SK-N-SH (cell line): ENCODE results near the gene CCDC167. TPM values are rescaled to one million over a fixed set of nuclear protein-coding genes. Genes with fewer than 3 reads are reported as not detected.

Experiments used
- CTCF ChIA-PET: fragments of 300-600, 350-600 bp; formaldehyde crosslinking; extraction: SDS; loops from one replicate; lab custom pipeline; 2021; lab: Yijun Ruan, JAX
- POLR2A ChIA-PET: fragments of 350-600 bp; sonication (Branson Sonifier 250); formaldehyde crosslinking; extraction: SDS; loops from one replicate; lab custom pipeline; 2020; ENCODE audit warnings: antibody characterized with exemption, inconsistent platforms; lab: Yijun Ruan, JAX
- DNase-seq: peaks from one replicate; pipeline ENCODE4 v3.0.0; 2012
- H2AFZ ChIP-seq: fragments of 200-600 bp; sonication (generic); 2 replicates; pipeline ENCODE4 v1.8.1; 2016; ENCODE audit warnings: antibody characterized with exemption, mild to moderate bottlenecking, low read depth
- H3F3A ChIP-seq: fragments of 200-600 bp; sonication (generic); replicated peaks from 2 replicates; pipeline ENCODE3; 2016; ENCODE audit warnings: antibody characterized with exemption, mild to moderate bottlenecking; ENCODE audit not compliant: insufficient read depth
- H3K27ac ChIP-seq, 2 experiments: fragments of 200-500 bp in 1 of 2; fragments of 200-600 bp in 1 of 2; sonication (Bioruptor generic) in 1 of 2; sonication (generic), shearing (Covaris generic) in 1 of 2; 2 replicates each; pipeline versions ENCODE4 v1.5.1 to v1.6.1; 2014 to 2016; ENCODE audit warnings: low read depth in 2 of 2, inconsistent platforms in 1 of 2, low read length in 1 of 2, mild to moderate bottlenecking in 1 of 2, mixed read lengths in 1 of 2
- H3K27me3 ChIP-seq: fragments of 200-600 bp; sonication (generic), shearing (Covaris generic); 2 replicates; pipeline ENCODE4 v1.6.1; 2016; ENCODE audit warnings: mixed run types; ENCODE audit not compliant: insufficient read depth
- H3K36me3 ChIP-seq, 2 experiments: fragments of 200-500 bp in 1 of 2; fragments of 200-600 bp in 1 of 2; sonication (Bioruptor generic) in 1 of 2; sonication (generic) in 1 of 2; replicated peaks in 1 of 2; 2 replicates each; pipeline versions ENCODE3 to v1.5.1; 2014 to 2016; ENCODE audit warnings: low read length in 1 of 2, mild to moderate bottlenecking in 1 of 2; ENCODE audit not compliant: insufficient read depth in 2 of 2, control insufficient read depth in 1 of 2
- H3K4me1 ChIP-seq, 2 experiments: fragments of 200-500 bp in 1 of 2; fragments of 200-600 bp in 1 of 2; sonication (Bioruptor generic) in 1 of 2; sonication (generic), shearing (Covaris generic) in 1 of 2; 2 replicates each; pipeline versions ENCODE4 v1.5.1 to v1.6.1; 2014 to 2016; ENCODE audit warnings: low read depth in 1 of 2, low read length in 1 of 2, mixed run types in 1 of 2; ENCODE audit not compliant: insufficient read depth in 2 of 2, control insufficient read depth in 1 of 2
- H3K4me2 ChIP-seq: fragments of 200-600 bp; sonication (generic), shearing (Covaris generic); 2 replicates; pipeline ENCODE4 v1.6.1; 2017; ENCODE audit warnings: mixed run types
- H3K4me3 ChIP-seq, 2 experiments: fragments of 200-500 bp in 1 of 2; fragments of 200-600 bp in 1 of 2; sonication (Bioruptor generic) in 1 of 2; sonication (generic), shearing (Covaris generic) in 1 of 2; 2 replicates each; pipeline versions ENCODE4 v1.5.1 to v1.8.1; 2014 to 2016; ENCODE audit warnings: low read depth in 2 of 2, inconsistent platforms in 1 of 2, low read length in 1 of 2, mild to moderate bottlenecking in 1 of 2, mixed read lengths in 1 of 2, moderate library complexity in 1 of 2
- H3K79me2 ChIP-seq: fragments of 200-600 bp; sonication (generic); 2 replicates; pipeline ENCODE4 v1.8.1; 2017; ENCODE audit warnings: mild to moderate bottlenecking; ENCODE audit not compliant: insufficient read depth
- H3K9ac ChIP-seq: fragments of 200-600 bp; sonication (generic); 2 replicates; pipeline ENCODE4 v1.6.1; 2017; ENCODE audit warnings: mixed run types
- H3K9me2 ChIP-seq: fragments of 200-600 bp; sonication (generic); 2 replicates; pipeline ENCODE4 v1.6.1; 2017; ENCODE audit warnings: mixed run types
- H3K9me3 ChIP-seq: fragments of 200-600 bp; sonication (generic); 2 replicates; pipeline ENCODE4 v1.6.1; 2017; ENCODE audit warnings: mixed run types, mild to moderate bottlenecking, moderate library complexity
- H4K20me1 ChIP-seq: fragments of 200-600 bp; sonication (generic); 2 replicates; pipeline ENCODE4 v1.6.1; 2017; ENCODE audit warnings: mild to moderate bottlenecking, mixed run types; ENCODE audit not compliant: insufficient read depth
- CHD2 ChIP-seq: fragments of 150-350 bp; IDR thresholded peaks from 2 replicates; pipeline ENCODE4 v1.6.1; 2018; ENCODE audit warnings: low read length; ENCODE audit not compliant: partially characterized antibody
- FOSL2 ChIP-seq: IDR thresholded peaks from 2 replicates; pipeline ENCODE4 v1.4.0; 2012; ENCODE audit warnings: low read depth, mild to moderate bottlenecking, moderate library complexity, borderline replicate concordance
- FOXJ3 ChIP-seq: sonication (generic); formaldehyde crosslinking; IDR thresholded peaks from 2 replicates; pipeline ENCODE4 v1.5.1; 2020; ENCODE audit warnings: mild to moderate bottlenecking, missing genetic modification reagents
- MAX ChIP-seq: IDR thresholded peaks from 2 replicates; pipeline ENCODE4 v1.4.0; 2012; ENCODE audit warnings: low read depth
- MEF2A ChIP-seq: IDR thresholded peaks from 2 replicates; pipeline ENCODE4 v1.4.0; 2012; ENCODE audit warnings: low read depth, borderline replicate concordance
- MXI1 ChIP-seq: IDR thresholded peaks from 2 replicates; pipeline ENCODE4 v1.6.1; 2012; ENCODE audit warnings: mild to moderate bottlenecking, low read depth, low read length, improper control_type of control experiment
- NRF1 ChIP-seq: IDR thresholded peaks from 2 replicates; pipeline ENCODE4 v1.6.1; 2012; ENCODE audit warnings: low read depth, mild to moderate bottlenecking, low read length
- POLR2AphosphoS5 ChIP-seq: IDR thresholded peaks from 2 replicates; pipeline ENCODE4 v1.6.1; 2012; ENCODE audit warnings: low read depth, low read length
- RCOR1 ChIP-seq: fragments of 150-350 bp; IDR thresholded peaks from 2 replicates; pipeline ENCODE4 v1.6.1; 2017; ENCODE audit warnings: antibody characterized with exemption, low read length
- REST ChIP-seq: IDR thresholded peaks from 2 replicates; pipeline ENCODE4 v1.6.1; 2012; ENCODE audit warnings: mild to moderate bottlenecking, low read depth, low read length, moderate library complexity
- RFX5 ChIP-seq: IDR thresholded peaks from 2 replicates; pipeline ENCODE4 v1.6.1; 2012; ENCODE audit warnings: mild to moderate bottlenecking, improper control_type of control experiment, low read length
- RXRA ChIP-seq: IDR thresholded peaks from 2 replicates; pipeline ENCODE4 v1.4.0; 2012; ENCODE audit warnings: low read depth, mild to moderate bottlenecking, borderline replicate concordance
- TCF12 ChIP-seq: IDR thresholded peaks from 2 replicates; pipeline ENCODE4 v1.4.0; 2012
- TEAD4 ChIP-seq: IDR thresholded peaks from 2 replicates; pipeline ENCODE4 v1.4.0; 2012; ENCODE audit warnings: mild to moderate bottlenecking, borderline replicate concordance; ENCODE audit not compliant: insufficient read depth
- ZBTB33 ChIP-seq: IDR thresholded peaks from 2 replicates; pipeline ENCODE4 v1.4.0; 2012; ENCODE audit warnings: low read depth, borderline replicate concordance
- WGBS: methylation state at CpG from one replicate; pipeline ENCODE4 v1.1.6; 2017; ENCODE audit warnings: low lambda C conversion rate; 5-methylcytosine and 5-hydroxymethylcytosine counted together
- polyA plus RNA-seq, 3 experiments: library from polyadenylated mRNA; depleted of rRNA; stranded (reverse); fragments of >200 nt; gene quantifications; 2 replicates each; pipeline ENCODE4 v1.2.3, GENCODE V29; 2012

Gene CCDC167
- polyA plus RNA-seq, 1 of the 3 experiments (the other 2 are of a cell fraction): 49.1 TPM

GRCh38 chr6:37531026-37531425, 31.3 kb upstream of the CCDC167 start:
- H4K20me1 ChIP-seq: no peaks in the 10 kb centered on the region
- POLR2A ChIA-PET: no interaction called here
- DNase-seq: no peak
- peaks cover 0 to 16% of the 10 kb centered on the region in 2 experiments; a peak in 1 of 4 replicates for H3K4me1 ChIP-seq
- H3K9me2 ChIP-seq: no peaks in the 10 kb centered on the region
- H3K9ac ChIP-seq: no peak overlapping the region
- no peak overlapping the region for H3K27ac ChIP-seq
- H2AFZ ChIP-seq: no peak overlapping the region
- TF ChIP-seq FOSL2: peak; percentile 36; the same call in 1 of the 2 replicates
- no peak for TF ChIP-seq RXRA
- 0 out of 2 replicates have a peak, but pooled peaks have one; percentile 9 for TF ChIP-seq REST
- H3K4me2 ChIP-seq: no peak overlapping the region
- peaks cover 6% of the 10 kb centered on the region for H3F3A ChIP-seq
- H3K4me3 ChIP-seq: no peak overlapping the region
- peaks cover 20% of the 10 kb centered on the region; the same call in 1 of the 2 replicates for H3K27me3 ChIP-seq
- H3K79me2 ChIP-seq: no peaks in the 10 kb centered on the region
- H3K36me3 ChIP-seq: no peaks in the 10 kb centered on the region
- 36% methylated on average over 4 of the region's 4 CpGs for WGBS
- H3K9me3 ChIP-seq: no peaks in the 10 kb centered on the region
- CTCF ChIA-PET: interaction anchor here (0.6 to 1.4 kb wide), 5 partner anchors 15 to 205 kb away, joined by 3 read pairs; no protein-coding TSS in a partner anchor

- H3K27me3 ChIP-seq: peaks cover 13% of the 10 kb centered on the region; the same call in 1 of the 2 replicates
Measured at GRCh38 chr6:37530297-37530696, 30.6 kb upstream of the CCDC167 start.

More at GRCh38 chr6:37530297-37530696, 30.6 kb upstream of the CCDC167 start:
- POLR2A ChIA-PET: no interaction called here
- peaks cover 0 to 9% of the 10 kb centered on the region in 2 experiments; a peak in 1 of 4 replicates for H3K4me1 ChIP-seq
- WGBS: 70% methylated on average over 5 of the region's 5 CpGs
- no peak overlapping the region for H3K4me3 ChIP-seq
- H3K9me2 ChIP-seq: no peaks in the 10 kb centered on the region
- H3K27ac ChIP-seq: no peak overlapping the region
- CTCF ChIA-PET: interaction anchor here (1.0 to 1.5 kb wide), 3 partner anchors 13 to 162 kb away, joined by 3 to 6 read pairs (median 3); no protein-coding TSS in a partner anchor
- H3F3A ChIP-seq: peaks cover 6% of the 10 kb centered on the region
- H4K20me1 ChIP-seq: no peaks in the 10 kb centered on the region
- H3K36me3 ChIP-seq: no peaks in the 10 kb centered on the region
- no peaks in the 10 kb centered on the region for H3K9me3 ChIP-seq
- no peak overlapping the region for H3K9ac ChIP-seq
- no peak for TF ChIP-seq FOXJ3 (CRISPR knock-in tag)
- no peak for TF ChIP-seq TEAD4
- TF ChIP-seq RCOR1: no peak
- TF ChIP-seq MAX: no peak
- no peak for TF ChIP-seq POLR2AphosphoS5
- TF ChIP-seq NRF1: no peak
- no peak for TF ChIP-seq CHD2
- TF ChIP-seq MEF2A: no peak
- no peak for TF ChIP-seq TCF12
- TF ChIP-seq ZBTB33: no peak
- TF ChIP-seq MXI1: no peak
- TF ChIP-seq RFX5: no peak
- H3K4me2 ChIP-seq: no peak overlapping the region
- H2AFZ ChIP-seq: no peak overlapping the region
- DNase-seq: peak; percentile 6
- no peaks in the 10 kb centered on the region for H3K79me2 ChIP-seq
